Measurements from ENCODE around the gene NEK7. TPM values are rescaled to one million over a fixed set of nuclear protein-coding genes. Genes with fewer than 3 reads are reported as not detected.

Gene NEK7
- total and polyA plus RNA-seq, 2 of the 8 experiments (the other 6 are each of a cell fraction or from before 2014, with no cell fraction given) = 5.1 to 10.0 TPM

DNA sequence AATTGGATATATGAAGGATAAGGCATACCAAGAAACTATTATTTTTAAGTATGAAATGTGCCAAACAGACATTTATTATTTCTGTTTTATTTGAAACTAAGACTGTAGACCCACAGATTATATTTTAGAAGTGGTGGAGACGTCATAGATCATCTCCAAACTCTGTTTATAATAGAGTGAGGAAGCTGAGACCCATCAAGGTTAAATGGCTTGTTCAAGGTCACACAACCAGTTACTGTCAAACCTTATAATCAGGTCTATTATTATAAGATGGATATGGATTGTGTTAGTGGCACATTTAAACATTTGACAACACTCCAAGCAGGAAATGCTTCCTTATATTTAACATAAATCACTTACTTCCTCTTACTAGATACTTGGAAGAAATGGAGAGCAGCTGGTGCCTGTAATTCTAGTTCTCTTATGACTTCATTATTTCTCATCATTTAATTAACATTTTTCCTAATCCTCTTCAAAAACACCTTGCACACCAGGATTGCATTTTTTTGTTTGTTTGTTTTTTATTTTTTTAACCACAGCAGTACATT, 117.0 kb downstream of the NEK7 start:
- H3K79me2 ChIP-seq (ENCODE audit: control insufficient read depth in 1 of 2, insufficient read depth in 2 of 2, low read length in 2 of 2) = no peaks in the 10 kb centered on the region
- no peak overlapping the region for H3K4me3 ChIP-seq (ENCODE audit: extremely low read depth in 1 of 4, insufficient read depth in 2 of 4, low read depth in 3 of 4, low read length in 4 of 4)
- H3K23me2 ChIP-seq (ENCODE audit: low read depth, low read length) = no peaks in the 10 kb centered on the region
- no peaks in the 10 kb centered on the region for H3K79me1 ChIP-seq (ENCODE audit: low read depth, low read length)
- no peak overlapping the region for H4K8ac ChIP-seq (ENCODE audit: extremely low read depth, insufficient read depth, low read length)
- no peak overlapping the region for H3K23ac ChIP-seq (ENCODE audit: insufficient read length)
- H2AFZ ChIP-seq (ENCODE audit: low read length) = no peak overlapping the region
- H2BK120ac ChIP-seq (replicated peaks; ENCODE audit: low read depth, low read length) = no peak overlapping the region
- no peak overlapping the region for H3K18ac ChIP-seq (ENCODE audit: extremely low read depth, low read length)
- no peak overlapping the region for H3K9ac ChIP-seq (replicated peaks in 1 of 4; ENCODE audit: extremely low read depth in 1 of 4, low read depth in 3 of 4, low read length in 3 of 4)
- no peaks in the 10 kb centered on the region for H3K9me3 ChIP-seq (ENCODE audit: insufficient read depth in 2 of 2, low read depth in 1 of 2, low read length in 1 of 2)
- CTCF ChIA-PET (ENCODE audit: partially characterized antibody) = interaction anchor here (1.2 kb wide), 1 partner anchor 203 kb away, joined by 3 read pairs; no protein-coding TSS in a partner anchor
- H3K27me3 ChIP-seq (replicated peaks in 1 of 4; ENCODE audit: control insufficient read depth in 3 of 4, extremely low read depth in 1 of 4, insufficient read depth in 3 of 4, low read length in 3 of 4) = no peaks in the 10 kb centered on the region
- no peak overlapping the region for H3K4ac ChIP-seq (replicated peaks; ENCODE audit: insufficient read length, low read depth, low read length)
- no peak overlapping the region for H2BK12ac ChIP-seq (ENCODE audit: low read depth, low read length)
- no peak for DNase-seq (ENCODE audit: low read depth in 1 of 2, low spot score in 2 of 2)
- no peaks in the 10 kb centered on the region for H3K4me1 ChIP-seq (replicated peaks in 1 of 4; ENCODE audit: control insufficient read depth in 3 of 4, insufficient read depth in 4 of 4, low read length in 3 of 4)
- H3K27ac ChIP-seq (ENCODE audit: low read depth, low read length) = no peak overlapping the region
- FAIRE-seq = no peak
- H4K20me1 ChIP-seq (replicated peaks in 1 of 2; ENCODE audit: control insufficient read depth in 1 of 2, insufficient read depth in 2 of 2, low read length in 2 of 2) = no peaks in the 10 kb centered on the region
- POLR2A ChIA-PET (ENCODE audit: partially characterized antibody) = no interaction called here
- no peak overlapping the region for H3K56ac ChIP-seq (replicated peaks; ENCODE audit: insufficient read length, low read depth, low read length)
- H3K14ac ChIP-seq (ENCODE audit: insufficient read length) = no peak overlapping the region
- 83% methylated on average over 1 of the region's 1 CpG; no CpG with 5 or more reads in 1 of the 2 experiments for WGBS, 2 experiments (ENCODE audit: extremely low coverage in 1 of 2, insufficient coverage in 1 of 2, insufficient read length in 1 of 2, insufficient replicate concordance in 2 of 2, low coverage in 1 of 2, low lambda C conversion rate in 2 of 2, missing lambda C conversion rate in 1 of 2)
- no peak overlapping the region for H2BK20ac ChIP-seq (ENCODE audit: low read length)
- no peak overlapping the region for H4K91ac ChIP-seq (replicated peaks; ENCODE audit: insufficient read length, low read length)
- TF ChIP-seq TBP (IDR thresholded peaks at IDR 0.05; ENCODE audit: low read depth, low read length) = no peak
- no peak for TF ChIP-seq RAD21 (IDR thresholded peaks at IDR 0.05 in 1 of 2, conservative IDR thresholded peaks at IDR 0.05 in 1 of 2; ENCODE audit: low read depth in 2 of 2, low read length in 2 of 2)
- TF ChIP-seq BCL11A (IDR thresholded peaks at IDR 0.05; ENCODE audit: low read depth in 2 of 2, low read length in 2 of 2) = no peak
- TF ChIP-seq RBBP5 (IDR thresholded peaks at IDR 0.05; ENCODE audit: borderline replicate concordance, low read depth, low read length) = no peak
- TF ChIP-seq YY1 (IDR thresholded peaks at IDR 0.05; ENCODE audit: low read depth, low read length) = no peak
- TF ChIP-seq POLR2A (IDR thresholded peaks at IDR 0.05; ENCODE audit: control extremely low read depth in 1 of 2, low read depth in 2 of 2, low read length in 2 of 2) = no peak
- TF ChIP-seq, protein P1, sequence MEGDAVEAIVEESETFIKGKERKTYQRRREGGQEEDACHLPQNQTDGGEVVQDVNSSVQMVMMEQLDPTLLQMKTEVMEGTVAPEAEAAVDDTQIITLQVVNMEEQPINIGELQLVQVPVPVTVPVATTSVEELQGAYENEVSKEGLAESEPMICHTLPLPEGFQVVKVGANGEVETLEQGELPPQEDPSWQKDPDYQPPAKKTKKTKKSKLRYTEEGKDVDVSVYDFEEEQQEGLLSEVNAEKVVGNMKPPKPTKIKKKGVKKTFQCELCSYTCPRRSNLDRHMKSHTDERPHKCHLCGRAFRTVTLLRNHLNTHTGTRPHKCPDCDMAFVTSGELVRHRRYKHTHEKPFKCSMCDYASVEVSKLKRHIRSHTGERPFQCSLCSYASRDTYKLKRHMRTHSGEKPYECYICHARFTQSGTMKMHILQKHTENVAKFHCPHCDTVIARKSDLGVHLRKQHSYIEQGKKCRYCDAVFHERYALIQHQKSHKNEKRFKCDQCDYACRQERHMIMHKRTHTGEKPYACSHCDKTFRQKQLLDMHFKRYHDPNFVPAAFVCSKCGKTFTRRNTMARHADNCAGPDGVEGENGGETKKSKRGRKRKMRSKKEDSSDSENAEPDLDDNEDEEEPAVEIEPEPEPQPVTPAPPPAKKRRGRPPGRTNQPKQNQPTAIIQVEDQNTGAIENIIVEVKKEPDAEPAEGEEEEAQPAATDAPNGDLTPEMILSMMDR (IDR thresholded peaks at IDR 0.05; ENCODE audit: control extremely low read depth in 1 of 3, insufficient read depth in 1 of 3, low read depth in 1 of 3, low read length in 3 of 3) = no peak
- H2BK15ac ChIP-seq (ENCODE audit: low read length) = no peak overlapping the region
- H4K5ac ChIP-seq (ENCODE audit: insufficient read length, low read depth, low read length) = no peak overlapping the region
- no peak overlapping the region for H2AK5ac ChIP-seq (ENCODE audit: low read depth, low read length)
- no peaks in the 10 kb centered on the region for H3K36me3 ChIP-seq (ENCODE audit: control insufficient read depth in 2 of 4, insufficient read depth in 4 of 4, low read length in 3 of 4)
- H3K4me2 ChIP-seq (ENCODE audit: insufficient read depth in 1 of 2, low read depth in 2 of 2, low read length in 2 of 2) = no peak overlapping the region
- H2BK5ac ChIP-seq (ENCODE audit: low read depth, low read length) = no peak overlapping the region

Data from H1 (cell line).